OCI-LY1 (cell line): ENCODE results near the gene CERS6.

Experiments used
- H2AFZ ChIP-seq: fragments of 200-600 bp; sonication (generic), shearing (Covaris generic); 2 replicates; pipeline ENCODE4 v1.6.0; 2014; ENCODE audit warnings: antibody characterized with exemption, mild to moderate bottlenecking, low read length
- H3F3A ChIP-seq: fragments of 200-600 bp; sonication (generic), shearing (Covaris generic); 2 replicates; pipeline ENCODE4 v1.6.0; 2014; ENCODE audit warnings: mild to moderate bottlenecking, antibody characterized with exemption, low read length, moderate library complexity; ENCODE audit not compliant: insufficient read depth
- H3K27ac ChIP-seq: fragments of 200-600 bp; sonication (generic); 2 replicates; pipeline ENCODE4 v1.5.1; 2014; ENCODE audit warnings: low read length, mixed run types, mild to moderate bottlenecking, low read depth; ENCODE audit not compliant: poor library complexity, severe bottlenecking
- H3K27me3 ChIP-seq: fragments of 200-600 bp; sonication (generic); 2 replicates; pipeline ENCODE4 v1.6.0; 2014; ENCODE audit warnings: antibody characterized with exemption, mild to moderate bottlenecking, low read length, moderate library complexity; ENCODE audit not compliant: insufficient read depth
- H3K36me3 ChIP-seq: fragments of 200-600 bp; sonication (generic); 2 replicates; pipeline ENCODE4 v1.6.1; 2014; ENCODE audit warnings: mild to moderate bottlenecking, antibody characterized with exemption, low read length, moderate library complexity, mixed read lengths; ENCODE audit not compliant: insufficient read depth
- H3K4me1 ChIP-seq: fragments of 200-600 bp; sonication (generic); 2 replicates; pipeline ENCODE4 v1.5.1; 2014; ENCODE audit warnings: mild to moderate bottlenecking, low read length, moderate library complexity; ENCODE audit not compliant: insufficient read depth, severe bottlenecking
- H3K4me2 ChIP-seq: fragments of 200-600 bp; sonication (generic), shearing (Covaris generic); 2 replicates; pipeline ENCODE4 v1.6.1; 2014; ENCODE audit warnings: low read length
- H3K4me3 ChIP-seq: fragments of 200-600 bp; sonication (generic); 2 replicates; pipeline ENCODE4 v1.5.1; 2014; ENCODE audit warnings: low read length, low read depth, mild to moderate bottlenecking, mixed read lengths; ENCODE audit not compliant: poor library complexity, severe bottlenecking
- H3K79me2 ChIP-seq: fragments of 200-600 bp; shearing (Covaris generic); 2 replicates; pipeline ENCODE4 v1.6.1; 2016; ENCODE audit warnings: mixed run types, low read length, mixed read lengths; ENCODE audit not compliant: insufficient read depth
- H3K9ac ChIP-seq: fragments of 200-600 bp; sonication (generic), shearing (Covaris generic); 2 replicates; pipeline ENCODE4 v1.6.1; 2014; ENCODE audit warnings: mild to moderate bottlenecking, low read length, mixed read lengths
- H3K9me2 ChIP-seq: fragments of 200-600 bp; sonication (generic), shearing (Covaris generic); 2 replicates; pipeline ENCODE4 v1.6.1; 2014; ENCODE audit warnings: low read depth, mild to moderate bottlenecking, low read length, mixed read lengths
- H3K9me3 ChIP-seq: fragments of 200-600 bp; shearing (Covaris generic); 2 replicates; pipeline ENCODE4 v1.6.1; 2014; ENCODE audit warnings: low read length, mixed read lengths
- H4K20me1 ChIP-seq: fragments of 200-600 bp; sonication (generic), shearing (Covaris generic); 2 replicates; pipeline ENCODE4 v1.6.0; 2016; ENCODE audit warnings: mild to moderate bottlenecking, low read length; ENCODE audit not compliant: insufficient read depth
- CTCF ChIP-seq: fragments of 200-600 bp; sonication (generic), shearing (Covaris generic); IDR thresholded peaks from 2 replicates; pipeline ENCODE4 v1.5.1; 2017; ENCODE audit warnings: mild to moderate bottlenecking, antibody characterized with exemption, low read length, moderate library complexity, mixed read lengths
- EZH2 ChIP-seq: fragments of 200-600 bp; sonication (generic), shearing (Covaris generic); IDR thresholded peaks from 2 replicates; pipeline ENCODE4 v1.8.0; 2017; ENCODE audit warnings: borderline replicate concordance, mixed run types, mild to moderate bottlenecking, antibody characterized with exemption, low read length, moderate library complexity, mixed read lengths

Gene CERS6

DNA sequence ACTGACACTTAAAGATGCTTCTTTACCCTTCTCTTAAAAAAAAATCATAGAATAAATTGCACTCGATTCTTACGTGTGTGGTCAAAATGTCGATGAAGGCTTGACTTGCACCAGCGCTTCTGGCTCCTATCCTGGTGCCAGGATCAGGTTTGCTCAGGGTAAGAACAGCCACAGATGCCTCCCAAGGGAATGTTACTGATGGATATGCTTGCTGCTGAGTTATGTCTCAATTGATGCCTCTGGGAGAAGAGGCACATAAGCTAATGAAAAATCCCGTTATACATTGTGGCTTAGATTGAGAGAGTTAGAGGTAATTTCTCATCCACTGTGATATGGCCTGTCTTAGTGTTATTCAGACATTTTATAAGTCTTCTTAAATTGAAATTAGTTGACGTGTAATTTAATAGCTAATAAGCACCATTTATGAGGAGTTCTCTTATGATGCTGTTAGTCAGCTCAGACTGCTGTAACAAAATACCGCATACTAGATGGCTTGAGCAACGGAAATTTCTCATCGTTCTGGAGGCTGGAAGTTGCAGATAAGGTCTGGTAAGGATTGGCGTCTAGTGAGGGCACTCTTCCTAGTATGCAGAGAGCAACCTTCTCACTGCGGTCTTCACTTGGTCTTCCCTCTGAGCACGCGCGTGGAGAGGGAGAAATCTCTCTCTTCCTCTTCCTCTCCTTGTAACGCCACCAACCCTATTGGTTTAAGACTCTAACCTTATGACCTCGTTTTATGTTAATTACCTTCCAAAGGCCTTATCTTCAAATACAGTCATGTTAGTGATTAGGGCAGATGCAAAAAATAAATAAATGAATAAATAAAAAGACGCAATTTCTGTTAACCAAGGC lies 229.8 kb downstream of the CERS6 start:
- no peaks in the 10 kb centered on the region for H3K36me3 ChIP-seq
- H3K4me1 ChIP-seq, result no peaks in the 10 kb centered on the region
- no peaks in the 10 kb centered on the region for H3F3A ChIP-seq
- no peaks in the 10 kb centered on the region for H3K9me2 ChIP-seq
- H3K4me3 ChIP-seq, result no peak overlapping the region
- TF ChIP-seq EZH2 (no peak), CTCF (no peak)
- no peaks in the 10 kb centered on the region for H4K20me1 ChIP-seq
- H3K79me2 ChIP-seq, result no peaks in the 10 kb centered on the region
- H3K27ac ChIP-seq, result no peak overlapping the region
- no peak overlapping the region for H3K9ac ChIP-seq
- H2AFZ ChIP-seq, result no peak overlapping the region
- H3K27me3 ChIP-seq, result no peaks in the 10 kb centered on the region
- no peak overlapping the region for H3K4me2 ChIP-seq
- no peaks in the 10 kb centered on the region for H3K9me3 ChIP-seq

DNA sequence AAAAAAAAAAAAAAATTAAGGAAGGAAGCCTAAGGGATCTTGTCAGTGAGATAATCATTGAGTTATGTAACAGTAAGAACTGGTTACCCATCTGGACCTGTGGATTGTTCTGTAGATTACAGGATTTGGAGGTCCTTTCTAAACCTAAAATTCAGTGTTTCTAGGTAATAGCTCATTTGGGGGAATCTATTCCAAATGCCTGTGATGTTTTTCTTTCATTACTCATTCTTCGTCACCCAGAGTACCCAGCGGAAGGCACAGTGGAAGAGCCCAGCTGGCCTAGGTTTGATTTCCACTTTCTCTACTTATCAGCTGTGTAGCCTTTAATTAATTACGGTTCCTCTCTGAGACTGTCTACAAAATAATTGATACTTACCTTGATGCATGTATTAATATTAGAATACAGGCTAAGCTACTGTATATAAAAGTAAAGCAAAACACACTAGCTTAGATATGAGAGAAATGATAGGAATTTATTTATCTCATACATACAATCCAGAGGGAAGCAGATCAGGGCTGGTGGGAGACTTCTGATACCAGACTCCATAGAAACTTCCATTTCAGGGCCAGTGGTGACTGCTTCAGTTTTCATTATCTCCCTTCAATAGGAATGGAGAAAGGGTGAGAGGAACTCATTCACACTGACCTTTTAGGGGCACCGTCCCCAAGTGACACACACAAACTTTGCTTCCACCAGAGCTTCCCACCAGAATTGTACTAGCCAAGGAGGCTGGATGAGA lies 230.6 kb downstream of the CERS6 start:
- TF ChIP-seq EZH2, result no peak
- no peak for TF ChIP-seq CTCF
- H3K4me1 ChIP-seq, result no peaks in the 10 kb centered on the region
- no peaks in the 10 kb centered on the region for H3F3A ChIP-seq
- H3K27ac ChIP-seq, result no peak overlapping the region
- H3K9me3 ChIP-seq, result no peaks in the 10 kb centered on the region
- H2AFZ ChIP-seq, result no peak overlapping the region
- no peak overlapping the region for H3K9ac ChIP-seq
- H3K9me2 ChIP-seq, result no peaks in the 10 kb centered on the region
- H3K4me2 ChIP-seq, result no peak overlapping the region
- H3K36me3 ChIP-seq, result no peaks in the 10 kb centered on the region
- no peak overlapping the region for H3K4me3 ChIP-seq
- H3K27me3 ChIP-seq, result no peaks in the 10 kb centered on the region
- no peaks in the 10 kb centered on the region for H3K79me2 ChIP-seq
- H4K20me1 ChIP-seq, result no peaks in the 10 kb centered on the region

- Histone ChIP-seq H3K36me3 (no peaks in the 10 kb centered on the region), H3K9me2 (no peaks in the 10 kb centered on the region), H4K20me1 (no peaks in the 10 kb centered on the region), H3K27ac (no peak overlapping the region), H3K27me3 (no peaks in the 10 kb centered on the region), H2AFZ (no peak overlapping the region), H3K79me2 (no peaks in the 10 kb centered on the region), H3K4me3 (no peak overlapping the region), H3K9ac (no peak overlapping the region), H3K4me2 (no peak overlapping the region), H3F3A (no peaks in the 10 kb centered on the region), H3K9me3 (no peaks in the 10 kb centered on the region), H3K4me1 (no peaks in the 10 kb centered on the region)
- peak; percentile 6; the same call in 1 of the 2 replicates for TF ChIP-seq CTCF
- TF ChIP-seq EZH2, result no peak
Observed at GRCh38 chr2:168687314-168687713, 231.2 kb downstream of the CERS6 start.
